GM12892 (cell line): Measurements from ENCODE around the gene BCL7A.

ENCODE experiments used
- POLR2A ChIP-seq: IDR thresholded peaks from 2 replicates; pipeline ENCODE4 v1.6.1; 2011; ENCODE audit warnings: low read depth, low read length, control low read depth
- POLR2AphosphoS5 ChIP-seq: IDR thresholded peaks from 2 replicates; pipeline ENCODE4 v1.6.1; 2011; ENCODE audit warnings: low read depth, low read length, control low read depth
- TAF1 ChIP-seq: IDR thresholded peaks from 2 replicates; pipeline ENCODE4 v1.6.1; 2011; ENCODE audit warnings: low read depth, mild to moderate bottlenecking, control low read depth, low read length, borderline replicate concordance

DNA sequence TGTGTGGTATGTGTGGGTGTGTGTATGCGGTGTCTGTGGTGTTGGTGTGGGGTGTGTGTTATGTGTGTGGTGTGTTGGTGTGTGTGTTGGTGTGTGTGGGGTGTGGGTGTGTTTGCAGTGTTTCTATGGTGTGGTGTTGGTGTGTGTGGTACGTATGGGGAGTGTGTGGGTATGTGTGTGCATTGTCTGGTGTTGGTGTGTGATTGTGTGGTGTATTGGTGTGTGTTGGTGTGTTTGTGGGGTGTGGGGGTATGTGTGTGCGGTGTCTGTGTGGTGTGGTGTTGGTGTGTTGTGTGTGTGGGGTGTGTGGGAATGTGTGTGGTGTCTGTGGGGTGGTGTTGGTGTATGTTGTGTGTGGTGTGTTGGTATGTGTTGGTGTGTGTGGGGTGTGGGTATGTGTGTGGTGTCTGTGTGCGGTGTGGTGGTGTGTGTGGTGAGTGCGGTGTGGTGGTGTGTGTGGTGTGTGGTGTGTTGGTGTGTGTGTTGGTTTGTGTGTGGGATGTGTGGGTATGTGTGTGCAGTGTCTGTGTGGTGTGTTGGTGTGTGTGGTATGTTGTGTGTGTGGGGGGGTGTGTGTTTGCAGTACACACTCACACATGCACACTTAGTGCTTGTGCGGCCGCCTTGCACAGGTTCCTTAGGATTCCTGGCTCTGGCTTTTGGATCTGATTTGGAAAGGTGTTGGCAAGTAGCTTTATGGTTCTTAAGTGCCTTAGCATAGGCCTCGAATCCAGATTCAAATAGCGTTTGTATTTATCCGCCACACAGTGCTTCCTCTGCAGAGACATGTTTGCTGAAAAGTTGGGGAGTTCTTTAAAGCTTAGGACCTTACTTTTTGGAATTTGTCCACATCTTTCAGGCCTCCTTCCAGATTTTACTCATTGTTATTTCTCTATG is 73.3 kb downstream of the BCL7A start:
- TF ChIP-seq POLR2A: no peak
- TF ChIP-seq POLR2AphosphoS5: no peak
- no peak for TF ChIP-seq TAF1
